ENCODE results near the gene GPC6. TPM values are rescaled to one million over a fixed set of nuclear protein-coding genes. Genes with fewer than 3 reads are reported as not detected.

GPC6 gene
- total RNA-seq, 2 experiments from 2014 or later, result not detected

DNA sequence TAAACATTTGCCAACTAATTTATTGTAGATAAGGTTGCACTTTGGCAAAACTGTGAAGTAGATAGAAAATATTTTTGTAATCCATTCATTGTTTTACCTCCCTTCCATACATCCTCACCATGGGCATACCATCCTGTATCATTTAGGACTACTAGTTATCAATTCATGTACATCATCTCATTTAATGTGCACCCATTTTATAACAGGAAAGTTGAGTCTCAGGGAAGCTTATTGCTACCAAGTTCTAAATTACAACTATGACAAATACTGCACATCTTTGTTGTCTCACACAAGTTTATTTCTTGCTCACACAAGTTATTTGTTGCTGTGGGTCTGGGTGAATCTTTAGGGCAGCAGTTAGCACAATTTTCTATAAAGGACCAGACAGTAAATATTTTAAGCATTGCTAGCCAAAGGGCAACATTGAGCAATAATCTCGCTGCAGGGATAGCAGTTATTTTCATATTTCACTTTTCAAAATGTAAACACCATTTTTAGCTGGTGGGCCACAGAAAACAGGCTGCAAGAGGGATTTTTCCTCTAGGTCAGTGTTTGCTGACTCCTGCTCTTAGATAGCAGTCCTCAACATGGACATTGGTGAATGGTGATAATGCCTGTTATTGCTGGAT, 276.5 kb downstream of the GPC6 start:
- DNase-seq (ENCODE audit: low spot score), result no peak
- H3K4me2 ChIP-seq (ENCODE audit: low read length), result no peak overlapping the region
- no peak for TF ChIP-seq EZH2phosphoT487 (IDR thresholded peaks at IDR 0.05; ENCODE audit: borderline replicate concordance, low read depth, low read length)
- TF ChIP-seq, protein P1, sequence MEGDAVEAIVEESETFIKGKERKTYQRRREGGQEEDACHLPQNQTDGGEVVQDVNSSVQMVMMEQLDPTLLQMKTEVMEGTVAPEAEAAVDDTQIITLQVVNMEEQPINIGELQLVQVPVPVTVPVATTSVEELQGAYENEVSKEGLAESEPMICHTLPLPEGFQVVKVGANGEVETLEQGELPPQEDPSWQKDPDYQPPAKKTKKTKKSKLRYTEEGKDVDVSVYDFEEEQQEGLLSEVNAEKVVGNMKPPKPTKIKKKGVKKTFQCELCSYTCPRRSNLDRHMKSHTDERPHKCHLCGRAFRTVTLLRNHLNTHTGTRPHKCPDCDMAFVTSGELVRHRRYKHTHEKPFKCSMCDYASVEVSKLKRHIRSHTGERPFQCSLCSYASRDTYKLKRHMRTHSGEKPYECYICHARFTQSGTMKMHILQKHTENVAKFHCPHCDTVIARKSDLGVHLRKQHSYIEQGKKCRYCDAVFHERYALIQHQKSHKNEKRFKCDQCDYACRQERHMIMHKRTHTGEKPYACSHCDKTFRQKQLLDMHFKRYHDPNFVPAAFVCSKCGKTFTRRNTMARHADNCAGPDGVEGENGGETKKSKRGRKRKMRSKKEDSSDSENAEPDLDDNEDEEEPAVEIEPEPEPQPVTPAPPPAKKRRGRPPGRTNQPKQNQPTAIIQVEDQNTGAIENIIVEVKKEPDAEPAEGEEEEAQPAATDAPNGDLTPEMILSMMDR (conservative IDR thresholded peaks at IDR 0.05; ENCODE audit: low read length), result no peak
- no peaks in the 10 kb centered on the region for H3K79me2 ChIP-seq (ENCODE audit: insufficient read depth, low read depth, low read length)
- H3K27ac ChIP-seq (ENCODE audit: low read depth, low read length, poor library complexity, severe bottlenecking), result no peak overlapping the region
- no peaks in the 10 kb centered on the region for H4K20me1 ChIP-seq (ENCODE audit: insufficient read depth, low read length)
- ChIA-PET CTCF (ENCODE audit: unreplicated experiment) (no interaction called here), POLR2A (no interaction called here)
- no peaks in the 10 kb centered on the region for H3K9me2 ChIP-seq (ENCODE audit: insufficient read depth, low read length)
- BruUV-seq (replicated peaks), result no TSS peak
- H3K36me3 ChIP-seq (ENCODE audit: insufficient read depth, low read length), result no peaks in the 10 kb centered on the region
- H3K4me3 ChIP-seq (ENCODE audit: low read depth, low read length, poor library complexity, severe bottlenecking), result no peak overlapping the region
- H2AFZ ChIP-seq (ENCODE audit: low read length), result no peak overlapping the region
- intact Hi-C loops (cut with micrococcal nuclease; ENCODE audit: unreplicated experiment), result no loop called here
- H3K4me1 ChIP-seq (ENCODE audit: insufficient read depth, low read length, poor library complexity, severe bottlenecking), result no peaks in the 10 kb centered on the region
- H3K9me3 ChIP-seq (ENCODE audit: low read length), result no peaks in the 10 kb centered on the region

- CTCF ChIA-PET (ENCODE audit: unreplicated experiment), result no interaction called here
- Histone ChIP-seq H3K79me2 (ENCODE audit: insufficient read depth, low read depth, low read length) (no peaks in the 10 kb centered on the region), H2AFZ (ENCODE audit: low read length) (no peak overlapping the region), H3K4me2 (ENCODE audit: low read length) (no peak overlapping the region), H3K36me3 (ENCODE audit: insufficient read depth, low read length) (no peaks in the 10 kb centered on the region), H3K9me3 (ENCODE audit: low read length) (no peaks in the 10 kb centered on the region), H3K4me1 (ENCODE audit: insufficient read depth, low read length, poor library complexity, severe bottlenecking) (no peaks in the 10 kb centered on the region), H3K27ac (ENCODE audit: low read depth, low read length, poor library complexity, severe bottlenecking) (no peak overlapping the region), H3K9me2 (ENCODE audit: insufficient read depth, low read length) (no peaks in the 10 kb centered on the region), H3K4me3 (ENCODE audit: low read depth, low read length, poor library complexity, severe bottlenecking) (no peak overlapping the region), H4K20me1 (ENCODE audit: insufficient read depth, low read length) (no peaks in the 10 kb centered on the region)
- POLR2A ChIA-PET, result no interaction called here
- intact Hi-C loops (cut with micrococcal nuclease; ENCODE audit: unreplicated experiment), result no loop called here
- no peak for DNase-seq (ENCODE audit: low spot score)
- TF ChIP-seq, protein P1 (conservative IDR thresholded peaks at IDR 0.05; ENCODE audit: low read length), result no peak
- TF ChIP-seq EZH2phosphoT487 (IDR thresholded peaks at IDR 0.05; ENCODE audit: borderline replicate concordance, low read depth, low read length), result no peak
- no TSS peak for BruUV-seq (replicated peaks)
Measured at GRCh38 chr13:93505104-93505952, 278.7 kb downstream of the GPC6 start.

- POLR2A ChIA-PET, result no interaction called here
Measured at GRCh38 chr13:93511011-93511410, 284.4 kb downstream of the GPC6 start.

More at GRCh38 chr13:93511011-93511410, 284.4 kb downstream of the GPC6 start:
- Histone ChIP-seq H4K20me1 (ENCODE audit: insufficient read depth, low read length) (no peaks in the 10 kb centered on the region), H3K79me2 (ENCODE audit: insufficient read depth, low read depth, low read length) (no peaks in the 10 kb centered on the region), H3K36me3 (ENCODE audit: insufficient read depth, low read length) (no peaks in the 10 kb centered on the region), H3K4me2 (ENCODE audit: low read length) (no peak overlapping the region), H3K4me1 (ENCODE audit: insufficient read depth, low read length, poor library complexity, severe bottlenecking) (no peaks in the 10 kb centered on the region), H3K4me3 (ENCODE audit: low read depth, low read length, poor library complexity, severe bottlenecking) (no peak overlapping the region), H3K9me3 (ENCODE audit: low read length) (no peaks in the 10 kb centered on the region), H3K27ac (ENCODE audit: low read depth, low read length, poor library complexity, severe bottlenecking) (no peak overlapping the region), H2AFZ (ENCODE audit: low read length) (no peak overlapping the region), H3K9me2 (ENCODE audit: insufficient read depth, low read length) (no peaks in the 10 kb centered on the region)
- no TSS peak for BruUV-seq (replicated peaks)
- TF ChIP-seq, protein P1 (conservative IDR thresholded peaks at IDR 0.05; ENCODE audit: low read length), result no peak
- TF ChIP-seq EZH2phosphoT487 (IDR thresholded peaks at IDR 0.05; ENCODE audit: borderline replicate concordance, low read depth, low read length), result no peak
- intact Hi-C loops (cut with micrococcal nuclease; ENCODE audit: unreplicated experiment), result no loop called here
- DNase-seq (ENCODE audit: low spot score), result no peak
- CTCF ChIA-PET (ENCODE audit: unreplicated experiment), result no interaction called here

Measured in OCI-LY7 (cell line).